GM08714 (cell line): Measurements from ENCODE around the gene SKOR2.

ENCODE experiments used
- H3K4me3 ChIP-seq: fragments of 200-500 bp; sonication (Bioruptor generic); 2 replicates; pipeline ENCODE4 v1.5.1; 2014; ENCODE audit warnings: mild to moderate bottlenecking, low read length, inconsistent platforms
- ZNF274 ChIP-seq: IDR thresholded peaks from 2 replicates; pipeline ENCODE4 v1.6.1; 2012; ENCODE audit warnings: mild to moderate bottlenecking, low read depth, low read length

The SKOR2 gene

GRCh38 chr18:47263430-47264307, 12.2 kb upstream of the SKOR2 start:
- H3K4me3 ChIP-seq = no peak overlapping the region
- no peak for TF ChIP-seq ZNF274

GRCh38 chr18:47263150-47263429, 11.6 kb upstream of the SKOR2 start:
- TF ChIP-seq ZNF274 = no peak
- H3K4me3 ChIP-seq = no peak overlapping the region

- no peak for TF ChIP-seq ZNF274
- no peak overlapping the region for H3K4me3 ChIP-seq
Observed at GRCh38 chr18:47262301-47263149, 11.1 kb upstream of the SKOR2 start.

DNA sequence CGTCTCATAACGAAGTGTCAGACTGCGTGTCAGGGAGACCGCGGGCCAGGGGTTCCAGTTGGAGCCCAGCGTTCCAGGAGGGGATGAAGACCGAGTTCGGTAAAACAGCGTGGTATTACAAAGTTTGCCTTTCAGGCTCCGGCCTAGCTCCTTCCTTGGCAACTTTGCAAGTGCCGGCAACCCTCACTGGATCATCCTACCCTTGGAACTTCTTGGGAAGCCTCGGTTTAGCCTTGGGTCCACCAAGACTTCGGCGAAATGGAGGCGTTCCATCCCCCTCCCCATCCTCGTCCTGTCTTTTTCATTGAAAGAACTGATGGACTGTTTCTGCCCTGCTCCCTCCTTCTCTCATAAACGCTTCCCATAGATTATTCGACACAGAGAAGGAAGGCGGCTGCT, 10.4 kb upstream of the SKOR2 start:
- no peak overlapping the region for H3K4me3 ChIP-seq

GRCh38 chr18:47260924-47261701, 9.7 kb upstream of the SKOR2 start:
- H3K4me3 ChIP-seq = no peak overlapping the region

More for the DNA sequence above, 10.4 kb upstream of the SKOR2 start:
- no peak for TF ChIP-seq ZNF274

GRCh38 chr18:47260120-47260923, 8.9 kb upstream of the SKOR2 start:
- no peak overlapping the region for H3K4me3 ChIP-seq
- TF ChIP-seq ZNF274 = no peak

More at GRCh38 chr18:47260924-47261701, 9.7 kb upstream of the SKOR2 start:
- no peak for TF ChIP-seq ZNF274

DNA sequence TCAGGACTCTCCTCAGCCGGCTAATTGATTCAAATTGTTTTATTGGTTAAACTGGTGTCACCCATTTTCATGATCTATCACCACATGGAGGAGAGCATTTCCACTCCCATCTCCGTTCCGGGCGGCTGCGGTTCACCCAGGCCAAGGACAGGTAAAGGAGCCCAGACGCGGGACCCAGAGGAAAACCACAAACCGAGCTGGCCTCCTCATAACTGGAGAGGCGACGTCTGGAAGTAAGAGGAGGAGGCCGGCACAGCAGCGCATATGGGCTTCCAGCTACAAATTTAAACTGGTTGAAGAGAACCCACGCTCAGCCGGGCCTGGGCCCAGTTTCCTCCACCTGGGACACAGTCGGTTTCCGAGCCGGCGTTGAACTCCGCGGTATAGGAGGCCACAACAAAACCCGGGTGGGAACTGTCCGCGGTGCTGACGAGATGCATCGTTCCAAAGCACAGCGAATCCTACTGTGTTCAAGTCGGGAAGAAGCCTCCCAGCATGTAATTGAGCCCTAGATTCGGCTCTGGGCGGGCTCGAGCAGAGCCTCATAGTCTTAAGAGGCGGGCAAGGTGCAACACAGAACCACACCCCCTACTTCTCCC, 3.0 kb upstream of the SKOR2 start:
- no peak for TF ChIP-seq ZNF274
- H3K4me3 ChIP-seq = no peak overlapping the region

GRCh38 chr18:47253101-47253654, 1.7 kb upstream of the SKOR2 start:
- H3K4me3 ChIP-seq = no peak overlapping the region
- TF ChIP-seq ZNF274 = no peak

GRCh38 chr18:47250391-47251046, 941 bp downstream of the SKOR2 start:
- no peak for TF ChIP-seq ZNF274
- H3K4me3 ChIP-seq = no peak overlapping the region

DNA sequence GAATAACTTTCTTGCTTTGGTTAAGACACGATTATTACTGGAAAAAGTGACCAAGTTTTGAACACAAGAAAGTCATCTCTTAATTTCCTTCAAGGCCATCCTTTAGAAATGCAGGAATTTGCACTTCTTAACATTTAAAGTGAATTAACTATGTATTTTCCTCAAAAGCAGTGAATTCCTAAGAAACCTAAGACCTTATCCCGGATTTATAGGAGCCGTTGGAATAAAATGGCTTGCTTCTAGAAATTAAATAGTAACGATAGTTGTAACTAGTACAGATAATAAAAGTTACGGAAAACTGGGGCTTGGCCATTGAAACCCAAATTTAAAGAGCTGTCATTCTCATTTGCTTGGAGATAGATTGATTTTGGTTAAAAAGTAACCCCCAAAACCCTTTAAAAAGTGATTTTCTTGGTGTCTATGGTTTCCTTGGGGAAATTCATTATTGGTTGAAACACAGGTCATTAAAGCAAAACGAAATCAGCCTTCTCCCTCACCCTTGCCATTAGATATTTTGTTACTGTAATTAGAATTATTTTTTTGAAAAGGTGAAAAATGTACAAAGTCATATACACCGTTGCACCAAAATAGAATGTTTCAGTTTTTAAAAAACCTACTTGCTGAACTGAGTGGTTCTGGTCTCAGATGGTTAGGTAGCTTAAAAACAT, 2.0 kb downstream of the SKOR2 start:
- no peak for TF ChIP-seq ZNF274

GRCh38 chr18:47248604-47249313, 2.7 kb downstream of the SKOR2 start:
- no peak for TF ChIP-seq ZNF274
- no peak overlapping the region for H3K4me3 ChIP-seq

More for the DNA sequence above, 2.0 kb downstream of the SKOR2 start:
- no peak overlapping the region for H3K4me3 ChIP-seq

GRCh38 chr18:47248115-47248603, 3.3 kb downstream of the SKOR2 start:
- no peak overlapping the region for H3K4me3 ChIP-seq
- TF ChIP-seq ZNF274 = no peak
